Fibroblast of skin of right quadriceps (primary cell): ENCODE measurements around the gene KSR1.
A peak's percentile ranks its signal among the peaks of the same experiment; 100 is the strongest.

Experiments
- DNase-seq: peaks from one replicate; pipeline ENCODE4 v3.0.0-alpha.2; 2013

Gene KSR1

DNA sequence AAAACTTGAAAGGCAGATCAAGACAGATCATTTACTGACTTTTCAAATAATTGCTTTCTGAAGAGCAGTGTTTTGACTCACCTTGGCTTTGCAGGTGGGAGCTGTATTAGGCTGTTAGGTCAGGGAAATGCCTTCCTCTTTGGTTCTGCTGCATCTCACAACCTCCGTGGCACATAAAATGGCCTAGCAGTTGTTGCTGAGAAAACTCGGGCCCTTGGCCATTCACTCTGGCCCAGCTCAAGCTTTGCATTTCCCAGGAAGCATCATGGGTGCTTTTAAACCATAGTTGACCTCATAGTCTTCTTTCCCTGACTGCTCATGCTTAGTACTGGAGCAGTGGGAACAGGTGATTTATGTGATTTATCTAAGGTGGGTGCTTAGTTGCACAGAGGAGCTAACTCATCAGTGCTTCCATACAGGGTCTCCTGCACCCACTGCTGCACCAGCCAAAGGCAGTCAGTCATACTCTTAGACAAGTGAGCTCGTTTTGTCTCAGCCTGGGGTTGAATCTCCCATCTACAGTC, 83.6 kb downstream of the KSR1 start:
- no peak for DNase-seq

DNA sequence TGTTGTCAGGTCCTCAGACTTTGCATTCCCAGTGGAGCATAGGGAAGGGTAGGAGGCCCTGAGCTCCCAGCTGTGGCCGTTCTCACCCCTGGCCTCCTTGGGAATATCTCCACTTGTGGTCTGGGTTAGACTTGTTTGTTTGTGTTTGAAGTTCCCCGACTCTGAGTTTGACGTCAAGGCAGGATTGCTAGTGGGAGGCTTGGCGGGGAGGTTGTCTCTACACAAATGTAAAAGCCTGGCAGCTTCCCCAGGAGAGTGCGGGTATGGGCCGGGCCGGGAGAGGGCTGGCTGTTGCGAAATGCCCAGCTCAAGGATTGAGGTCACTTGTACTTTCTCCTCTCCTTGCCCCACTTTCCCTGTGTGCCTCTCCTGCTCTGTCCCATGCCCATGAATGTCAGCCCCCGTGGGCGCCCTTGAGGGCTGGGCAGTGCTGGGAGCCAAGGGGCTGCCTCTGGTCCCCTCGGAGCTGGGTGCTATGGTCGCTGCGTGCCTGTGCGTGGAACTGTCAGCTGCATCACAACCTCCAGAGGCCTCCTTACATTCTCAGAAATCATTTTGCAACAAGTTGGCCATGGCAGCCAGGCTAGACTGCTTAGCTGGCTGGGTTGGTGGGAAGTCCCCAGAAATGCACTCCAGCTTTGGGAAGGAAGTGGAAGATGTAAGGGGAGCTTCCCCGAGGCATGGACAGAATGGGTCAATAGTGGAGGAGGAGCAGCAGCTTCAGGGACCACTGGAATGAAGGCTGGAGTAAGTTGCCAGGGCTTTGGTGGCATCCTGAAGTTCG, 84.3 kb downstream of the KSR1 start:
- DNase-seq = peak; percentile 80

DNA sequence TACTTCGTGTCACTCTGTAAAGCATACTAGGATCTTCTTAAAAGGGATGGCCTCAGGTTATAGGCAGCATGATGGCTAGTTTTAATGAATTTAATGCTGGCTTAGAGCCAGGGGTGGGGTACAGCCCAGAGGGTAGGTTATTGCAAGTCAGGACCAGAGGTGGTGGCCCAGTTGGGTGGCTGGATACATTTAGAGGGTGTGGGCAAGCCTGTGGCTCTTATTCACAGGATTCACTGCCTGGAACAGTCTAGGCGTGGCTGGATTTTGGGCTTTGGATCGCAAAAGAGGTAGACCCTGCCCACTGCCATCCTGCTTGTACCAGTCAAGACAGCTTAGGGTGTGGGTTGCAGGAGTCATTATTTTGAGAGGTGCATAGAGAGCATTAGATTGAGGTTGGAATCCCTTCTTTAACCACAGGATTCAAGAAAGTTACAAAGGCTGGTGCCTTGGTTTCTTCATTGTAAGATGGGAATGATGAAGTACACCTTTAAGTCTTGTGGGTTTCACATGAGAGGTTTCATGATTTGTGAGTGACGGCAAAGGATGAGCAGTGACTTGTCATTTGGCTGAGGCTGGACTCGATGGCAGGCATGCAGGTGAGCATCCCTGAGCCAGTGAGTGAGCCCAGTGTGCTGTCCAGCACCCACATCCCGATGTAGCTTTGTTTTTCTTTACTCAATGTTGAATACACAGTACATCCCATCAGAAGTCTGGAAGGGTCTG, 85.2 kb downstream of the KSR1 start:
- no peak for DNase-seq

DNA sequence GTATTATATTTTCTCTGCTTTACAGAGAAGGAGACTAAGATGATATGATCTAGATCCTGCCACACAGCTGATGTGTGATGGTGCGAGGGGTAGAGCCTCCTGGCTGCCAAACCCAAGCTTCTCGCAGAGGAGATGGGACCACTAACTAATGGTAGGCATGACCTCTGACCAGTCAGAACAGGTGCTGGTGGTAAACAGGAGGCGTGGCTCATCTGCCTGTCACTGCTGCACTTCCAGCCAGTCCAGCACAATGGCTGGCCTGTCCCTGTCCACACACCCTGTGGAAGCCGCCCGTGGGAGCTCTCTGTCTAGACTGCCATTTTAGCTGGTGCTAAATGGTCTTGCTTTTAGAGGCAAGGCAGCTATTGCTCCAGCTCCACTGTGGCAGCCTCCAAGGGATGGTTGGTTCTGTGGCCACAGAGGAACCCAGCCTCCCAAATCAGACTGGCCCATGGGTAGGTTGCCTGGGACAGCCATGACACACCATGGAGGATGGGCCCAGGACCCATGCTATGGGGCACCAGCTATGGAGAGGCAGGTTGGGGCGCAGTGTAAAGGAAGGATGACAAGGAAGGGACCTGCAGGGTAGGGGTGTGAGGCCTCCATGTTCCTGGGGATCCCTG, 86.7 kb downstream of the KSR1 start:
- DNase-seq = no peak

DNA sequence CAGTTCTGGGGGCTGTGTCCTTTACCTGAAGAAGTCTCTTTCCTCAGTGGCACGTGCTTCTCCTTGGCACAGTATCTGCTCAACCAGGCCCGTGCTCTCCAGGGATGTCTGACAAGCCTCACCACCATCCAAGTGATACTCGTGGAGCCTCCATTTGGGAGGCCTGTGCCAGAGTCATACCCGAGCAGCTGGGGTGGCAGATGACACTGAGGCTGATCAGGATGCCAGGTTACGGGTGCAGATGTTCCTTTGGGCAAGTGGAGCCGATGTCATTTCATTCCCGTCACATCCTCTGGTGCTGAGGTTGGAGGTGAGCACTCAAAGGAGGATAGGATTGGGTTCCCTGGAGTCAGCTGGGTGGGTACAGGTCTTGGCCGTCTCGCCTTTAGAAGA, 87.2 kb downstream of the KSR1 start:
- DNase-seq = no peak

DNA sequence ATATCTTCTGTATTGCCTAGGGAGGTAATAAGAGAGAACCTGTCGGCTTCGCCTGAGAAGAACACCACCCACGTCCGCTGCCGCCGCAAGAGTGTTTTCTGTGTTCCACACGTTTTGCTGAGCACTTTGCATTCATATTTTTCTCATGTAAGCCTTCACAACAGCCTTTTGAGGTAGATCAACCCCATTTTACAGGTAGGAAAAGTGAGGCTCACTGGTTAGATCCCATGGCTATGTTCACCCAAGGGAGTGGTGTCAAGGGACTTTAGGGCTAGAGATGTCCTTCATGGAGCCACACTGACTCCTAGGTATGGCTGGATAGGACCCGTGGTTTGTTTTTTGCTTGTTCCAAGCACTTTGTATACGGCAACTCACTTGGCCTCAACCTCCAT, 87.7 kb downstream of the KSR1 start:
- no peak for DNase-seq

DNA sequence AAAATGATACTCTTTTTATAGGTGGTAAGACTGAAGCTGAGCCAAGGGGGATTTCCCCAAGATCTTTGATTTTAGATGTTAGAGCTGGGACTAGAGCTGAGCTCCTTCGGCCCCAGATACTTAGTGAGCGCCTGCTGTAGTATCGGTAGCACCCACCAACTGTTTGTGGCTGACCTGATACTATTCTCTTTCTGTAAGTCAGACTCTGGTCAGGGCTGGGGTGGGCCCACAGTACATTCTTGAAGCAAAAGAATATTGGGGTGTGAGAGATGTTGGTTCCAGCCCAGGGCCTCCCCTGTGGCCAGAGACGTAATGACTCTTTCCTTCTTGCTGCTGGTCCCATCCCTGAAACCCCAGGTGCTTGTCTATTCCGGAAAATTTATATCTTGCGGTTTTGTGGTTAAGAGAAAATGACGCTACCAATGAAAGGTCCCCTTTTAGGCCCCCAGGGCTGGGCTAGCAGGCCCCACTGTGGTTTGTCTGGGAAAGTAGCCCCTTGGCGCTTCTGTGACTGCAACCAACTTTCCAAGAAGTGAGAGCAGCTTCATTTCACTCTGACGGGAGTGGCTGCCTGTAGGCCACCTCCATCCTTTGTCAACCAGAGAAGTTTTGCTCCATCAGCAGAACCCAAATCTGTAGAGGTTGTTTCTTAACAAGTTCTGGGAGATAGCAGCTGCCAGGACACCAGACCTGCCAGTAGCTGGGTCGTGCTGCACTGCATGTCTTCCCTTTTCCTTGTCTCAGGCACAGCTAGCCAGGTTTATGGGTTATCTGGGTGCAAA, 88.3 kb downstream of the KSR1 start:
- DNase-seq = peak; percentile 52

DNA sequence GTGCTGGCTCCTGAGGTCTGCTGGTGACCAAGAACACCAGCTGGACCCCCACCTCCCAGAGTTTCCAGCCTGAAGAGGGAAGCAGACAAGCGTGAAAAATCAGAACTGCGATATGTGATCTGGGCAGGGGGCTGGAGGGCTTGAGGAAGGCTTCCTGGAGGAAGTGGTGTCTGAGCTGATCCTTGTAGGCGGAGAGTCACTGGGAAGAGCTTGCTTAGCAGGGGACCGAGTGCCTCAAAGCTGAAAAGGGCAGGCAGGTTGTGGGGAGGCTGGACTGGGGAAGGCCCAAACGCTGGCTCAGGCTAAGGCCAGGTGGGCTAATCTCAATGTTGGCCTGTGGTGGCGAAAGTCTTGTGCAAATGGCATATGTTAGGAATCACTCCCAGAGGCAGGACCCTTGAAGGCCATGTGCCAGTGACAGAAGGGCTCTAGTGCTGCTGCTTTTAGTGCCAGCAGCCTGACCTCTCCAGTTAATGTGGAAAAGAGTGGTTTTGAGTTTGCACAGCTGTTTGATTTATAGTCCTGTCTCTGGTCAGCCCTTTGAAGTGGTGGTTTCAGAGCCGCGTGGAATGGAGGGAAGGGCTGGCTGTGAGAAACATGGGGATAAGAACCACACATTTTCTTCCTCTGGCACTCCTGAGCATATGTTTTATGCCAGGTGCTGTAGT, 89.4 kb downstream of the KSR1 start:
- no peak for DNase-seq

DNA sequence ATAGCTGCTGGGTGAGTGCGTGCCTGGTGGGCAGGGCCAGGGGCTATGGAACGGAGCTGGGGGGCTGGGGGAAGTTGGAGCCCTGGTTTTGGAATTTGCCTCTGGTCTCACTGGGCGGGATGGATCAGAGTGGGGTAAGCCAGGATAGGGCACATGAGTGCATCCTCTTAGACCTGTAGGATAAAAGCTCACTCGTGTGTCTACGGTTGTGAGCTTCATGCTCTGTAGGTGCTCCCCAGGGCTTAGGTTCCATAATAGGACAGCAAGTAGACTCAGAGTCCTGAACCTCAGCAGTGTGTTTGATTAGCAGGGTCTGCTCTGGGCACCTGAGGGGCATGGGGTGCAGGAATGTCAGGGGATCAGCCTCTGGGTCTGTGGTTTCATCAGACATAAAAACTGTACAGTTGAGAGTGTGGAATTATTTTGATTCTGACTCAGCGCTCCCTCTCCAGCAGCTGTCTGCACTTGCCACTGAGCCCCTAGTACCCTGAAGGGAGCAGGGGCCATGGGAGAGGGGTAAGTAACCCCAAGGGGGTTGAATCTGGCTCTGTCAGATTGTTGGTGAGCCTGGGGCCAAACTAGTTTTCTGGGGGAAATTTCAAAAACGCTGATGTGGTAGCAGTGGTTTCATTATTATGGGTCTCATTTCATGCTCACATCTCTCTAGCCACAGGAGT, 90.5 kb downstream of the KSR1 start:
- DNase-seq = no peak

DNA sequence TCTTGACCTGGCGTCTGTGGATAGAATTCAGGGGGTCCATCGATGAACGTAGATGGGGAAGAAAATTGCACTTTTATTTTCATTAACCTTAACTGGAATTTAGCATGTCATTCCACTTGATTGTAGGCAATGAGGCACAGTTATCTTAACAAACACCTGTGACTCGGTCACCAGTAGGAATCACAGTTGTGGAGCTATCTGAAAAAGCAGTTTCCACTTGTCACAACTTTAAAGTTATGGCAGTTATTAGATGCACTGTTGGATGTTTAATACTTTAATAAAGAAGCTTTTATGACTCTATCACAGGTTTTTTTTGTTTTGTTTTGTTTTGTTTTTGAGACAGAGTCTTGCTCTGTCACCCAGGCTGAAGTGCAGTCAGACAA, 91.0 kb downstream of the KSR1 start:
- no peak for DNase-seq

DNA sequence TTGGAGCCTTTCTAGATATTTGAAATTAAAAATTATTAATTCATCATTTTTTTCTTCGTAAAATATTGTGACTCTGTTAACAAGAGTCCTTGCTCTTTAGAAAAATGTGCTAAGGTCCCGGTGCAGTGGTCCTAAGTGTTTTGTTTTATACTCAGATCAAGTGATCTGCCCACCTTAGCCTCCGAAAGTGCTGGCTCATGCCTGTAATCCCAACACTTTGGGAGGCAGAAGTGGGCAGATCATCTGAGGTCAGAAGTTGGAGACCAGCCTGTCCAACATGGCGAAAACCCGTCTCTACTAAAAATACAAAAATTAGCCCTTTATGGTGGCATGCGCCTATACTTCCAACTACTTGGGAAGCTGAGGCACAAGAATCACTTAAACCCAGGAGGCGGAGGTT, 92.1 kb downstream of the KSR1 start:
- no peak for DNase-seq

DNA sequence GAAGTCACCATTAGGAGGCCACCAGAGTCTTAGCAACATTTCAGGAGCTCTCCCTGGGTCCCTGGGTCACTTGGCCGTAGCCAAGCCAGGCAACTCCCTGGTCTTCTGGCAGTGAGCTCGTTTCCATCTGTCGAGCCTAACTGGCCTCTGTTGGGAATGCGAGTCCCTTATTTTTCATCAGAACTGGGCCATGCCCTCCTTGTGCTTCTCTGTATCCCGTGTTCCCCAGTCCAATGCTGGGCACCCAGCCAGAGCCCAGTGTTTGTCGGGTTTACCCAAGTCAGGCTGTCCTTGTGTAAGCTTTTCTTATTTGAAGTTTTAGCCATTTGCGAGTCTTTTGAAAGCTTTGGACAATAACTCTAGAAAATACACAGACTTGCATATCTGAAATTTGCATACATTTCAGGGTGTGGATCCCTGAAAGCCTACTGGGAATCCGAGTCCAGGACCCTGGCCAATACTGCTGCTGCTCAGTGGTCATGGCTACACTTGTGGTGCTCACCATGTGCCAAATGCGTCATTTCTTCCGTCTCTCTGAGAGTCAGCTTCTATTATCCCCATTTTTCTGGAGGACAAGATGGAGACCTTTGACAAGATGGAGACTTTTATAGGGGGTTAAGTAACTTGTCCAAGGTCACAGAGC, 93.1 kb downstream of the KSR1 start:
- DNase-seq = no peak

DNA sequence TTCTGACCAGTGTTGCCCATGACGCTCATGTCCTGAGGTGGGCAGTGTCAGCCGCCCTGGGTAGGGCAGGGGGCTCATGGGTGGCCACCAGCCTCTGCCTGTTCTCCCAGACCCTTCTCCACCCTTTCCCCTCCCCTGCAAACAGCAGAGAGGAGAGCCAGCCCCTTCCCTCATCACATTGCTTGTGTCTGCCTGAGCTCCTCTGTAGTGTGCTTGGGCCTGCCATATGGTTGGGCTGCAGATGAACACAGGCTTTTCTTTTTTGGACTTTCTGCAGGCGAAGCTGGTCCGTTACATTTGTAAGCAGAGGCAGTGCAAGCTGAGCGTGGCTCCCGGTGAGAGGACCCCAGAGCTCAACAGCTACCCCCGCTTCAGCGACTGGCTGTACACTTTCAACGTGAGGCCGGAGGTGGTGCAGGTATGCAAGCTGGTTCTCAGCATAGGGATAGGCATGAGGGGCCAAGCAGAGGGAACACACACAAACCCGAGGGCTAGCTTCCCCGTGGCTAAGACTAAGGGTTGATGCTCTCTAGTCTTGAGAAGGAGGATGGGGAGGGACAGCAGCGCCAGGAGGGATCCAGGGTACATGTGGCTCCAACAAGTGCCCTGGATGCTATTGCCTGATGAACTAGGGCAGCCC, 94.2 kb downstream of the KSR1 start:
- no peak for DNase-seq

DNA sequence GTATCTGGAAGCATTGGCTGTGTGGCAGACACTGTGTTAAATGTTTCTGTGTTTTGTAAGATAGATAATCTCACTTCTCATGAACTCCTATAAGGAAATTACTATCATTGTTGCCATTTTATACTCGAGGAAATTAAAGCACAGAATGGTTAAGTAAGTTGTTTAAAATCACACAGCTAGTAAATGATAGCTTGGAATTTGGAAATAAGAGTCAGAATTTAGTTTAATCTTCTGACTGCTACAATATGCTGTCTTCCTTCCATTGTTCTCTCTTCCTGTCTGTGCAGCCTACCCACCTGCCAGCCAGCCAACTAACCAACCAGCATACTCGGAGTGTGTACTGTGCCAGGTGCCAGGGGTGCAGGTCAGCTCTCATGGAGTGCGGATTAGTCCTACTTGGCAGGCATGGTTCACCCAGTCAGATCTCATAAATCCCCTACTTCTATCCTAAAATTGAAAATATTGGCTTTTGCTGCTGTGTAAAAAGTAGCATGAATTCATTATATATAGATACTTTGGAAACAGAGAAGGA, 94.8 kb downstream of the KSR1 start:
- DNase-seq = no peak

DNA sequence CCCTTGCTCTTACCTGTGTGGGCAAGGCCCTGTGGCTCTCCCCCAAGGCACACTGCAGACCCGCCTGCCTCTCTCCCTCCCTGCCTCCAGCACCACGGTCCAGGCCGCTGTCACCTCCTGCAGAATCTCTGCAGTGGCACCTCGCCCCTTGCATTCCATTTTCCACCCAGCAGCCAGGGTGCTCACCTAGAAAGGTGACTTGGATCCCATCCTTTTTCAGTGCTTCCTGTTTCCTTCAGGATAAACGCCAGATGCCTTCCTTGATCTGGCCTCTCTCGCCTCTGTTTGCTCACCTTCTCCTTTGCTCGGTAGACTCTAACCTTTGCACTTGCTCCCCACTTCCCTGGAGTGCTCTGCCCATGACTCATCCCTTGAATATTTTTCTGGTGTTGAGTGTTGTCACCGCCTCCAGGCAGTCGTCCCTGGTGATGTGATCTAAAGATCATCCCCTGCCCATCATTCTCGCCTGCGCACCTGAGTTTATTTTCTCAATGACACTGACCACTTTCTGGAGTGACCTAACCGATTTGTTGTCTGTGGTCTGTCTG, 95.5 kb downstream of the KSR1 start:
- DNase-seq = no peak

DNA sequence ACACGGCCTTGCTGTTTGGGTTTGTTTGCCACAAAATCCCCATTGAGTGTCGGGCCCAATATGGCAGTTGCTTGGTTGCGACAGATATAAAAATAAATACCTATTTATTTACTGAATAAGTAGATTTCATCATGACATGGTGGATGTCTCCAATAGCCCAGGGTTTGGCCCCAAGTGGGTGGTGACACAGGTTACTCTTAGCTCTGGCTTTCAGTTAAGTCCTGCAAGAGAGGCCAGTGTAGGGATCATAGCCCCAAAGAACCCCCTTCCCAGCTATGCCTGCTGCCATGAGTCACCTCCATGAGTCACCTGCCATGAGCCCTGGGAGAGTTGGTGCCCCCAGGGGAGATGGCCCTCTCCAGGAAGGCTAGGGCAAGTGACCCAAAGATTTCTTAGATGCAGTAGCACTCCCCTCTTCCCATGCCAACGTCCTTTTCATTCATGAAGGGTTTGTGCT, 96.1 kb downstream of the KSR1 start:
- DNase-seq = peak; percentile 59

DNA sequence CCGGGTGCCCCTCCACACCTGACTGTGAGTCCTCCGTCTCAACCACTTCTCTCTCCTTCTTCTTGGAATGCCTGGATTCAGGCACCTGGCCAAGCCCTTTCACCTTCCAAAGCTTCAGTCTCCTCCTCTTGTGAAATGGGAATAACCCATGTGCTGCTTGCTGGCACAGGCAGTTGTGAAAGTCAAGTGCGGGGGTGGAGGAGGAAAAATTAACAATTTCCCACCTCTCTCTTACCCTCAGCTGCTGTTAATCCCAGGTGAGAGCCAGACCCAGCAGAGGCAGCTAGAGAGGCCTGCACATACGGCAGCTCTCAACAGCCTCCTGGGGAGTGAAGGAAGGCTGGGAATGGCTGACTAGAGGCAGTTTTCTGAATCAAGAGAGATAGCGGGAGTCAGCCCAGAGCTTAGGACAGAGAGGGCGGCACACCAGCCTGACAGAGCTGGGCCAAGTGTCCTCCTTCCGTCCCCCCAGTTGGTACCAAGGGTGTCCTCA, 96.8 kb downstream of the KSR1 start:
- DNase-seq = no peak

DNA sequence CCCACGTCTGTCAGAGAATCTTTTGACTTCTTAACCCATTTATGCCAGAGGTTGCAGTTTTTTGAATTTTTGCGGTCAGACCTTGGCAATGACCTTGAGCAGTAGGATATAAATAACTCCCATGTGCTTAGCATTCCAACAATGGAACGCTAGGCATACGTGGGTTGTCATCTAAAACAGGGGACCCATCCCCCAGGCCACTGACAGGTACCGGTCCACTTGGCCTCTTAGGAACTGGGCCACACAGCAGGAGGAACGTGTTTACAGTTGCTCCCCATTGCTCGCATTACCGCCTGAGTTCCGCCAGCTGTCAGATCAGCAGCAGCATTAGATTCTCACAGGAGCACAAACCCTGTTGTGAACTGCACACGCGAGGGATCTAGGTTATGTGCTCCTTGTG, 97.9 kb downstream of the KSR1 start:
- peak; percentile 64 for DNase-seq

DNA sequence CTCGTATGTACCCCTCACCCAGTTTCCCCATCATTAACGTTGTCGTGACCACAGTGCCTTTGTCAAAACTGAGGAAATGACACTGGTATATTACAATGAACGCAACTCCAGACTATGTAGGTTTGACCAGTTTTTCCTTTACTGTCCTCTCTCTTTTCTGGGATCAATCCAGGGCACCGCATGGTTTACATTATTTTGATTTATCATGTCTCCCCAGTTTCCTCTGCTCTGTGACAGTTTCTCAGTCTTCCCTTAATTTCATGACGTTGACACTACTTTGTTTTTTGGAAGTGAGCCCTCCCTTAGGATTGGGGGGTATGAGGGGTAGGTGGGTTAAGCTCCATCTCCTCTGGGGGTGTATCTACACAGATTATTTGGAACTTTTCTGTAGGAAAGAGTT, 98.7 kb downstream of the KSR1 start:
- DNase-seq = peak; percentile 51

DNA sequence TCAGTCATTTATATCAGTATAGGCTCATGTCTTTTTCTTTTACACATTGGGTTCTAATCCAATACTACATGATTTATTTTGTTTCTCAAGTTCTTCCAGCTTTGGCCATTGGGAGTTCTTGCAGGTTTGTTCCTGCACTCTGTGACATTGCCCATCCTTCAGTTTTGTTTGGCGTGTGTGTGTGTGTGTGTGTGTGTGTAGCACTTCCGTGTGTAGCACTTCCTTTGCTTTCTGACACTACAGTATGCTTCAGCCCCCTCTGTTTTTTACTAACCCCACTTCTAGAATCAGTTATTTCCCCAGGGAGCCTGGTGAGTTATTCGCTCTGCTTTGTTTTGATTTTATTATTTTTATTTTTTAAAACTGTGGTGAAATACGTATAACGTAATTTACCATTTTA, 99.1 kb downstream of the KSR1 start:
- no peak for DNase-seq
